HFF-Myc (cell line): ENCODE results near the gene STXBP1.

Source experiments
- DNase-seq: peaks from one replicate; pipeline ENCODE4 v3.0.0-alpha.2; 2011; ENCODE audit warnings: low read depth; ENCODE audit errors: extremely low read depth
- H3K4me3 ChIP-seq: replicated peaks from 2 replicates; pipeline ENCODE4 v1.5.1; 2011; ENCODE audit warnings: low read depth, mild to moderate bottlenecking, control low read depth, low read length
- TF ChIP-seq, protein P1 (sequence below): IDR thresholded peaks from 2 replicates; pipeline ENCODE4 v1.5.1; 2012; ENCODE audit warnings: mild to moderate bottlenecking, low read depth, low read length, control low read depth; ENCODE audit errors: missing control alignments

Gene STXBP1

DNA sequence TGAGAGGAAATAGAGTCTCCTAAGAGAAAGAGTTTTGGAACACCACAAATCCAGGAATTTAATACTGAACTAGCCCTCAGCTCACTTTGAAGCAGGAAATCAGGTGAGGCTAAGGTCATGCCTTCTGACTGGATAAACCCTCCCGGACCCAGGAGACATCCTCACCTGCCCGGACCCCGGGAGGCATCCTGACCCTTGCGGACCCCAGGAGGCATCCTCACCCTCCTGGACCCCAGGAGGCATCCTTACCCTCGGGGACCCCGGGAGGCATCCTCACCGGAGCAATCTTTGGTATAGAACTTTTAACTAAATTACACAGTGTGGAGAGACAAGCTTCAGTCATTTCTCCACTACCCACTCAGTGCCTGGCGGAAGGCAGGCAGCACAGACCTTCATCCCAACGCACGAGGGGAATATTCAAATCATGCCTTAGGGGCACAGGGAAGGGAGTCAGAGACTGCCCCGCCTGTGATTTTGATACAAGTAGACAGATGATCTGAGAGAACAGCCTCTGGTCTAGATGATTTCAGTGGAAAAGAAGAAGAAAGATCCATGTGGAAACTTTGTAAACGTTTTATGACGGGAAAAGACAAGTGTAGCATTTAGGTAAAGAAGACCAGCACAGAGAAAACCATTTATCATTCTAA, 21.3 kb downstream of the STXBP1 start:
- no peak for DNase-seq
- TF ChIP-seq, protein P1, sequence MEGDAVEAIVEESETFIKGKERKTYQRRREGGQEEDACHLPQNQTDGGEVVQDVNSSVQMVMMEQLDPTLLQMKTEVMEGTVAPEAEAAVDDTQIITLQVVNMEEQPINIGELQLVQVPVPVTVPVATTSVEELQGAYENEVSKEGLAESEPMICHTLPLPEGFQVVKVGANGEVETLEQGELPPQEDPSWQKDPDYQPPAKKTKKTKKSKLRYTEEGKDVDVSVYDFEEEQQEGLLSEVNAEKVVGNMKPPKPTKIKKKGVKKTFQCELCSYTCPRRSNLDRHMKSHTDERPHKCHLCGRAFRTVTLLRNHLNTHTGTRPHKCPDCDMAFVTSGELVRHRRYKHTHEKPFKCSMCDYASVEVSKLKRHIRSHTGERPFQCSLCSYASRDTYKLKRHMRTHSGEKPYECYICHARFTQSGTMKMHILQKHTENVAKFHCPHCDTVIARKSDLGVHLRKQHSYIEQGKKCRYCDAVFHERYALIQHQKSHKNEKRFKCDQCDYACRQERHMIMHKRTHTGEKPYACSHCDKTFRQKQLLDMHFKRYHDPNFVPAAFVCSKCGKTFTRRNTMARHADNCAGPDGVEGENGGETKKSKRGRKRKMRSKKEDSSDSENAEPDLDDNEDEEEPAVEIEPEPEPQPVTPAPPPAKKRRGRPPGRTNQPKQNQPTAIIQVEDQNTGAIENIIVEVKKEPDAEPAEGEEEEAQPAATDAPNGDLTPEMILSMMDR, result no peak
- H3K4me3 ChIP-seq, result no peak overlapping the region

DNA sequence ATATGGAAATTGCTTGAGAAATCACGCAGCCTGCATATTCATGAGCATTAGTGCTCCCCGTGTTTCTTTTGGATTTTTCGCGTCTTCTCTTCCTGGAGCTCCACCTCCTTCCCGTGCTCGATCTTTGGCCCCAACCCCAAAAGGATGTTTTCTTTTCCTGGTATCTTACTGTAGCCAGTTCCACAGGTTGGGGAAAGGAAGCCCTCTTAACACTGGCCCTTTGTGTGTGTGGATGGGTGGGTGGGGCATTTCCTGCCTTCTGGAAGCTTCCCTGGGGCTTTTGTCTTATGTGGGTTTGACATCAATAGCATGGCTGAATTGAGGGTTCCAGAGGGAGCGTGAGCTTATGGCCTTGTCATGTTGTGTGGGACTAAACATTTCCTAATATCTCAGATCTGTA, 21.9 kb downstream of the STXBP1 start:
- no peak for DNase-seq
- TF ChIP-seq, protein P1, result no peak
- no peak overlapping the region for H3K4me3 ChIP-seq

DNA sequence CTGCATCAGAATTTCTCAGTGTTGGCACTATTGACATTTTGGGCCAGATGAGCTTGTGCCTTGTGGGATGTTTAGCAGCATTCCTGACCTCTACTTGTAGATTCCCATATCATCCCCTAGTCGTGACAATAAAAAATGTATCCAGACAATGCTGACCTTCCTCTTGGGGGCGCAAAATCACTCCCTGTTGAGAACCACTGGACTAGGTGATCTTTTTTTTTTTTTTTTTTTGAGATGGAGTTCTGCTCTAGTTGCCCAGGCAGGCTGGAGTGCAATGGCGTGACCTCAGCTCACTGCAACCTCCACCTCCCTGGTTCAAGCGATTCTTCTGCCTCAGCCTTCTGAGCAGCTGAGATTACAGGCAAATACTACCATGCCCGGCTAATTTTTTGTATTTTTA, 22.6 kb downstream of the STXBP1 start:
- TF ChIP-seq, protein P1, result no peak
- no peak overlapping the region for H3K4me3 ChIP-seq
- DNase-seq, result no peak

DNA sequence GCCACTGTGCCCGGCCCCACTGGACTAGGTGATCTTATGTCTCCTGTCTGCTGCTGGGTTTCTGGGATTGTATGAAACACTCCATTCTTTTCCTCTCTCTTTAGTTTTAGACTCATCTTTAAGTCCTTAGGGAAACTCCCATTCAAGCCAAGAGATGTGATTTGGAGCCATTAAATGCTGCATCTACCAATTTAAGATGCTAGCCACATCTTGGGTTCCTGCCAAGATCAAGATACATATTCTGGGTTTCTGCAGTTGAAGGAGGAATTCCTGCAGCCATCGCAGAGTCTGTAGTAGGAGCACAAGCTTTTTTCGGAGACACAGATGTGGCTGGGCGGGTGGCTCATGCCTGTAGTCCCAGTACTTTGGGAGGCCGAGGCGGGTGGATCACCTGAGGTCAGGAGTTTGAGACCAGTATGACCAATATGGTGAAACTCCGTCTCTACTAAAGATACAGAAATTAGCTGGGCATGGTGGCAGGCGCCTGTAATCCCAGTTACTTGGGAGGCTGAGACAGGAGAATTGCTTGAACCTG, 23.2 kb downstream of the STXBP1 start:
- TF ChIP-seq, protein P1, result no peak
- DNase-seq, result no peak
- H3K4me3 ChIP-seq, result no peak overlapping the region

DNA sequence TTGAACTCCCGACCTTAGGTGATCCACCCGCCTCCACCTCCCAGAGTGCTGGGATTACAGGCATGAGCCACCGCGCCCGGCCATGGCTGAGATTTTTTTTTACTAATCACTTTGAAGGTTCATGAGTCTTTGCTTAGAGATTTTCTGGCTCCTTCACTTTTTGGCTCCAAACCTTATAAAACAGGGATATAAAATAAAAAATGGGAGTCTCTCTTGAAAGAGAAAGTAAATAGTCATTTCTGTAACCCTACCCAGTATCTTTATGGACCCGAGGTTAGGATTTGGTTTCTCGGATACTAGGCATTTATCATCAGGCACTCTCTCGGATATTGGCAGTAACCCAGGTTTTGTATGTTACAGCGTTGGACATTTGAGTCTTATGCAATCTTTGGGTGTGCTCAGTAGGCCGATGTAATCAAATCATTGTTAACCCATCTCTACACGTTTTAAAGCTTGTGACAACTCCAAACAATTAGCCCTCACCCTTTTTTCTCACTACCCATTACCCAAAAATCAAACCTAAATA, 25.3 kb downstream of the STXBP1 start:
- peak; percentile 33 for DNase-seq
- TF ChIP-seq, protein P1, result no peak
- H3K4me3 ChIP-seq, result no peak overlapping the region

DNA sequence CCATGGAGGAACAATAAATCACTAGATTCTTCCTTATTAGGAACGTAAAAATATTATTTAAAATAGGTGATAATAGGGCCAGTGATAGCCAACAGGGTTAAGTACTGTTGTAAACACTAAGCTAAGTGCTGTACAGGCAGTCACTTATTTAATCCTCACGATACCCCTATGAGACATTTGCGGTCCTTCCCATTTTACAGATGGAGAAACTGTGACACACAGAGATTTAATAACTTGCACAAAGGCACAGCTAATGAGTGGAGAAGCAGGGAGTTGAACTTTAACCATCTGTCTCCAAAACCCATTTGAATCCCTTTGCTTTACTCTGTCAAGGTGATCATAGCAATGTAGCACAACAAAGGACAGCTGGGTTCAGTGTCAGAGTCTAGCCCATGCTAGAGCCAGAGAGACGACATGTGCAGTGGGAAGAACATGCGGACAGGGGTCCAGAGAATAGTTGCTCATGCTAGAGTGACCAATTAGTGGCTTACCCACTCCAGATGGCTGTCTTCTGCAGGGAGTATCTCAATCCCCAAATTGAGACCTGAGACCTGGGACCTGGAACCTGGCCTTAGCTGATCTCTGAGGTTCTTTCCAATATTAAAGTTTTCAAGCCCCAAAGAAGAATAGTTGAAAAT, 28.9 kb downstream of the STXBP1 start:
- no peak overlapping the region for H3K4me3 ChIP-seq
- TF ChIP-seq, protein P1, result no peak
- DNase-seq, result no peak
